ENCODE data around the gene U2AF2.

Gene U2AF2

GRCh38 chr19:55720214-55720746 lies 65.4 kb downstream of the U2AF2 start:
- no peak for DNase-seq

DNA sequence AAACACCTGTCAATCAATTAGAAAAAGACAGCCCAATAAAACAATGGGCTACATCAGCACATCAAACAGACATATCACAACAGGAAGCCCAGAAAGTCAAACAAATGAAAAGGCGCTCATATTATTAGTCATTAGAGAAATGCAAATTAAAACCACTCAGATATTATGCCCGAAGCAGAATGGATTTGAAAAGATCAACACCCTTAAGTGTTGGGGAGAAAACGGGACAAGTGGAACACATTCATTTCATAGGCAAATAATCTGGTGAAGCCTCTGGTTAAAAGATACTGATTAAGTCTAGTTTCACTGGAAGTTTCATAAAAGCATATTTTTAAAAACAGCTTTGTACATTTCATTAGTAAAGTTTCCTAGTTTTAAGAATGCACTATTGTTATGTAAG lies 66.0 kb downstream of the U2AF2 start:
- no peak for DNase-seq

- no peak for DNase-seq
Measured at GRCh38 chr19:55723491-55723890, 68.7 kb downstream of the U2AF2 start.
